ENCODE data around the gene OSBPL5.
"Not testable (repeated sequence)": the region's sequence is repeated elsewhere in the genome, so short reads cannot be mapped to it uniquely, and the experiment has no call there.

Gene OSBPL5

DNA sequence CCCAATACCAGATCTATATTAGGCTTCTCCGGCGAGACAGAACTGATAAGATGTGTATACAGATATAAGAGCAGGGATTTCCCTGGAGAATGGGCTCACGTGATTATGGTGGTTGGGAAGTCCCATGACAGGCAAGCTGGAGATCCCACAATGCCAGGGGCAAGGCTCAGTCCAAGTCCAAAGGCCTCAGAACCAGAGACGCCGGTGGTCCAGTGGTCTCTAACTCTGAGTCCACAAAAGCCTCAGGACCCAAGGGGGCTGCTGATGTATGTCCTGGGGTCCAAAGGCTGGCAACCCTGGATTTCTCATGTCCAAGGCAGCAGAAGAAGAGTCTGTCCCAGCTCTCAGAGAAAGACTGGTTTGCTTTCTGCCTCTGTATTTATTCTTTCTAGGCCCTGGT lies 15.8 kb upstream of the OSBPL5 start:
- no peak for DNase-seq

- DNase-seq = no peak
Observed at GRCh38 chr11:3178349-3178748, 13.2 kb upstream of the OSBPL5 start.

GRCh38 chr11:3177931-3178330 lies 12.8 kb upstream of the OSBPL5 start:
- no peak for DNase-seq

DNA sequence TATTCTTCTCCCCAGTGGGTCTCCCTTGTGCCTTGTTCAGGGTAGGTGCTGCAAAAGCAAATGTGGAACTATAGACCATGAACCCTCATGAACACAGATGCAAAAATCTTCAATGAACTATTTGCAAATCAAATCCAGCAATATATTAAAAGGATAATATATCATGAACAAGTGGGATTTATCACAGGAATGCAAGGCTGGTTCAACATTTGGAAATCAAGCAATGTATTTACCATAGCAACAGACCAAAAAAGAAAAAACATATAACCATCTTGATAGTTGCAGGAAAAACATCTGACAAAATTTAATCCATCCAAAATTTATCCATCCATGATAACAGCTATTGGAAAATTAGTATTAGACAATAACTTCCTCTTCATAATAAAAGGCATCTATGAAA lies 11.4 kb upstream of the OSBPL5 start:
- no peak for DNase-seq

GRCh38 chr11:3175194-3175593 lies 10.1 kb upstream of the OSBPL5 start:
- DNase-seq = no peak

DNA sequence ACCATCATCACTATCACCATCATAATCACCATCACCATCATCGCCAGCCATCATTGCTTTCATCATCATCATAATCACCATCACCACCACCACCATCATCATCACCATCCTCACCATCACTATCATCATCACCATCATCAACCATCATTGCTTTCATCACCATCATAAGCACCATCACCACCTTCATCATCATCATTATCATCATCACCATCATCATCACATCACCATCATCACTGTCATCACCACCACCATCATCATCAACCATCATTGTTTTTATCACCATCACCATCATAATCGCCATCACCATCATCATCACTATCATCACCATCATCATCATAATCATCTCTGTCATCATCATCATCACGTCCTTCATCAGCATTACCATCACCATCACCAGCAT lies 9.3 kb upstream of the OSBPL5 start:
- DNase-seq = no peak

- no peak for DNase-seq
Observed at GRCh38 chr11:3173795-3174194, 8.7 kb upstream of the OSBPL5 start.

- DNase-seq = no peak
Observed at GRCh38 chr11:3171931-3172560, 6.9 kb upstream of the OSBPL5 start.

- DNase-seq = no peak
Observed at GRCh38 chr11:3170756-3171650, 5.9 kb upstream of the OSBPL5 start.

GRCh38 chr11:3170044-3170755 lies 5.1 kb upstream of the OSBPL5 start:
- no peak for DNase-seq

GRCh38 chr11:3169255-3170043 lies 4.3 kb upstream of the OSBPL5 start:
- peak; percentile 61 for DNase-seq

DNA sequence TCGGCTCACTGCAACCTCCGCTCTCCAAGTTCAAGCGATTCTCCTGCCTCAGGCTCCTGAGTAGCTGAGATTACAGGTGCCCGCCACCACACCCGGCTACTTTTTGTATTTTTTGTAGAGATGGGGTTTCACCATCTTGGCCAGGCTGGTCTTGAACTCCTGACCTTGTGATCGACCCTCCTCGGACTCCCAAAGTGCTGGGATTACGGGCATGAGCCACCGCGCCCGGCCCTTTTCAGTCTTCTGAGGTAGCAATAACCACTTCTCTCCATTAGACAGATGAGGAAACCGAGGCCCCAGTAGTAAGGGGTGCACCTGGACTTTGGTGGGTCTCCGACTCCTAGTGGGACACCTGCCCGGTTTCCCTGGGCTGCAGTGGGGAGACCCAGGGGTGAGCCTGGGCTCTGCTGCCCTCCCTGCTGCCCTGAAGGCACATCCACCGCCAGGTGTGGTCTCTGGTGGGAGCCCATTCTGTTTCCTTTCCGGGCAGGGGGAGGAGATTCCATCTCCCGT lies 3.7 kb upstream of the OSBPL5 start:
- DNase-seq = not testable (repeated sequence)

- no peak for DNase-seq
Observed at GRCh38 chr11:3167143-3168119, 2.3 kb upstream of the OSBPL5 start.

DNA sequence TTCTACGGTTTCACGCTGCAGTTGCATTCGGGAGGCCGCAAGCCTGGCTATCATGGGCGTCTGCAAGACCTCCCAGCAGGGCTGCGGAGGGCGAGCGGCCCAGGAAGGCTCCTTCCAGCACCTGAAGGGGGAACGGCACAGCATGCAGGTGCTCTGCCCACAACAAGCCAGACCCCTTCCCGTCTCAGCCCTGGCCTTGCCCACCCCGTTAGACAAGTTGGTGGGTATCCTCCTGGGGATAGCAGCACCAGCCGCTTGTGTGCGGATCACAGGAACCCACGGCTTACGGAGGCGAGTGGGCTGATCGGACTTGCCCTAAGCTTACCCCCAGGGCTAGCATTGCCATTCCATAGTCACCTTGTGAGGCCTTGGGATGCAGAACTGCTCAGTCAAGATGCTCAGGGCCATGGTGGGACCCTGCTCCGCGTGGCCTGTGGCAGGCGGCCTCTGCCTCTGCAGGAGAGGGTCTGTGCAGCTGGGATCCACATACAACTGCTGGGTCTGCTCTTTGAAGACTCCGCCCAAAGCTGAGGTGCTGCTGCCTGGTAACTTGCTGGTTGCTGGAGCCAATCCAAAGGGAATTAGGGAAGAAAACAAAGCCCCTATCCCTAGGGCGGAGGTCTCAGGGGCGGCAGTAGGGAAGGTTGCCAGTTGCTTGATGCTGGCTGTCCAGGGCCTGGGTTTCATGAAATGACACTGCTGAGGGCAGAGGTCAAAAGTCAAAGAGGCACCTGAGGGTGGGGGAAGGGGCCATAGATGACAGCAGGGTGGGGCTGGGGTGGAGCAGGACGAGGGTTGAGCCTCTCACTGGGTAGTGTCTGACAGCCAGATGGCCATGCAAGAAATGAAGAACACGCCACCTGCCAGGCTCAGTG lies 1.4 kb upstream of the OSBPL5 start:
- DNase-seq = no peak

DNA sequence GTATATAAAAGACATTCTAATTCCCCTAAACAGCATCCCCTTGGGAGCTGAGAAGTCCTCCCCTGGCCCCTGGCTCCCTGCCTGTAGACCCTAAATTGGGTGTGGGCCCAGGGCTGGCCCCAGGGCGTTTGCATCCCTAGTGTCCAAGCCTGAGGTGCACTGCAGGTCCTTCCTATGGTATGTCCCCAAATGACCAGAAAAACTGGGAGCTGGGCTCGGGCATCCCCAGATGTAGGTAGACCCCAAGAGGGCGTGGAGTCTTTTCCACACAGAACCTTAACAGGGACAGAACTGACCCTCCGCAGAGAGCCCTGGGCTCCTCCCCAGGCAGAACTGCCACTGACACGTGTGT lies 782 bp upstream of the OSBPL5 start:
- no peak for DNase-seq

DNA sequence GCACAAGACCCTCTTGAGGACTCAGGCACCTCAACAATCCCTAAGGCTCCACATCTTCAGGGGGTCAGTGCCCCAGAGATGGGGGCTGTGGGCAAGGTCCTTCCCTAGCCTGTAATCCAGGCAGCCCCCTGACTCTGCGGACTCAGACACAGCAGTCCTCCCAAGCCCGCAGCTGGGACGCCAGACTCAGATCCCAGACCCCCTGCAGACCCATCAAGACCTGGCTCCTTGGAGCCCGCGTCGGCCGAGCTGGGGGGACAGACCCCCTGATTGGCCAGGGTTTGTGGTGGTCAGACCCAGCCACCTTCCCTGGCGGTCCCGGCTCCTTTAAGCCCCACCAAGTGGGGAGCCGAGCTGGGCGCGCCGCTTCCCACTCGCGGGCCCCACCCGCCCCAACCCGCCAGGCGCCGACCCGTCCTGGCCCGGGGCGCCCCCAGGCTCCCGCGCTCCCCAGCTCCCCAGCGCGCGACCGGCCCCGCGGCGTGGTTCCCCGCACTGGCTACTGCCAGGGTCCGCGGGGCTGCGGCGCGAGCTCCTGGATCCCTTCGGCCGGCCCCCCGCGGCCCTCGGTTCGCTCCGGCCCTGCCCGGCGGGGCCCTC lies 458 bp downstream of the OSBPL5 start:
- no peak for DNase-seq

GRCh38 chr11:3164138-3164551 lies 965 bp downstream of the OSBPL5 start:
- no peak for DNase-seq

- no peak for DNase-seq
Observed at GRCh38 chr11:3163241-3163981, 1.7 kb downstream of the OSBPL5 start.

All from stimulated activated CD4-positive, alpha-beta T cell treated with anti-CD3 and anti-CD28 coated beads, Interleukin-15, amount 100 ng/mL, for 24 hours (primary cell).